Measurements from ENCODE around the gene KLLN.
A peak's percentile ranks its signal among the peaks of the same experiment; 100 is the strongest.
"Not testable (repeated sequence)": the region's sequence is repeated elsewhere in the genome, so short reads cannot be mapped to it uniquely, and the experiment has no call there.

The KLLN gene

DNA sequence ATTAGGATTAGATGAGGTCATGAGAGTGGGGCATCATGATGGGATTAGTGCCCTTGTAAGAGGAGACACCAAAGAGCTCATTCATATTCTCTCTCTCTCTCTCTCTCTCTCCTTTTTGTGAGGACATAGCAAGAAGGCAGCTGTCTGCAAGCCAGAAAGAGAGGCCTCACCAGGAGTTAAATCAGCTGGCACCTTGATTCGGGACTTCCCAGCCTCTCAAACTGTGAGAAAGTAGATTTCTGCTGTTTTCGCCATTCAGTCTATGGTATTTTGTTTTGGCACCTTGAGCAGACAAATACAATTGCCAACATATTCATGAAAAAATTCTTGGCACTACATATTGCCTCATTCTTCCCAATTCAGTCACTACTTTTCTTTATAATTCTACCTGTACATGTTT is 24.7 kb downstream of the KLLN start:
- DNase-seq, result no peak
- Mint-ChIP-seq H3K4me1 (no peaks in the 10 kb centered on the region), H3K27ac (no peak overlapping the region), H3K36me3 (ENCODE audit: low read depth) (peaks cover 1% of the 10 kb centered on the region), H3K9me3 (peaks cover 6% of the 10 kb centered on the region), H3K4me3 (no peak overlapping the region), H3K27me3 (no peaks in the 10 kb centered on the region)
- ATAC-seq, result no peak

DNA sequence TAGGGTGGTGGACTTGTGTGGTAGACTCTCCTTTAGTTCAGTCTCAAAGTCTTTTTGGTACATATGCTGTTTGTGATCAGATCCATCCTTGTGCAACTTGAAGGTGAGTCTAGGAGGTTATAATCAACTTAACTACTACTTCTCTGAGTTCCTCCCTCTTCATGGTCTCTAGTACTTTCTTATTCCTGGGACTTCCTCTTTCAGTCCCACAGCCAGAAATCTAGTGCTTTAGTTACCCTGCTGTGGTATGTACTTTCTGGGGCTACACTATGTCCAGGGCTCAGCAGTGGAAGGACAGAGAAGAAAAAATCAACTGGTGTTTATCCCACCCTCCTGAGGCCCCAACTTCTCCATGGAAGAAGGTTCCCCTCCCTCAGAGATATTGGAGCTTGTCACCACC is 25.9 kb downstream of the KLLN start:
- no peak for DNase-seq
- Mint-ChIP-seq H3K27ac (no peak overlapping the region), H3K27me3 (no peaks in the 10 kb centered on the region), H3K36me3 (ENCODE audit: low read depth) (peaks cover 1% of the 10 kb centered on the region), H3K4me1 (peaks cover 4% of the 10 kb centered on the region), H3K9me3 (peaks cover 6% of the 10 kb centered on the region), H3K4me3 (no peak overlapping the region)
- no peak for ATAC-seq

DNA sequence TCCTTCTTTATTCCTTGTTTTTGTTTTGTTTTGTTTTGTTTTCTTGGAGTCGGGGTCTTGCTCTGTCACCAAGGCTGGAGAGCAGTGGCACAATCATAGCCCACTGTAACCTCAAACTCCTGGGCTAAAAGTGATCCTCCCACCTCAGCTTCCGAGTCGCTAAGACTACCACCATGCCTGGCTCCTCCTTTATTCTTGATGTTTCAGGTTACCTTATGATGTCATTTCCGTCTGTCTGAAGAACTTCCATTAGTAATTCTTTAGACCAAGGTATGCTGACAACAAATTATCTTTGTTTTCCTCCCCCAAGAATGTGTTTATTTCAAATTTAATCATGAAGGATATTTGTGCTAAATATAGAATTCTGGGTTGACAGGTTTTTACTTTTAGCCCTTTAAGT is 27.2 kb downstream of the KLLN start:
- Mint-ChIP-seq H3K27ac (no peak overlapping the region), H3K9me3 (peaks cover 6% of the 10 kb centered on the region), H3K4me1 (peaks cover 6% of the 10 kb centered on the region), H3K27me3 (no peaks in the 10 kb centered on the region), H3K4me3 (no peak overlapping the region), H3K36me3 (ENCODE audit: low read depth) (peaks cover 1% of the 10 kb centered on the region)
- ATAC-seq, result no peak
- no peak for DNase-seq

DNA sequence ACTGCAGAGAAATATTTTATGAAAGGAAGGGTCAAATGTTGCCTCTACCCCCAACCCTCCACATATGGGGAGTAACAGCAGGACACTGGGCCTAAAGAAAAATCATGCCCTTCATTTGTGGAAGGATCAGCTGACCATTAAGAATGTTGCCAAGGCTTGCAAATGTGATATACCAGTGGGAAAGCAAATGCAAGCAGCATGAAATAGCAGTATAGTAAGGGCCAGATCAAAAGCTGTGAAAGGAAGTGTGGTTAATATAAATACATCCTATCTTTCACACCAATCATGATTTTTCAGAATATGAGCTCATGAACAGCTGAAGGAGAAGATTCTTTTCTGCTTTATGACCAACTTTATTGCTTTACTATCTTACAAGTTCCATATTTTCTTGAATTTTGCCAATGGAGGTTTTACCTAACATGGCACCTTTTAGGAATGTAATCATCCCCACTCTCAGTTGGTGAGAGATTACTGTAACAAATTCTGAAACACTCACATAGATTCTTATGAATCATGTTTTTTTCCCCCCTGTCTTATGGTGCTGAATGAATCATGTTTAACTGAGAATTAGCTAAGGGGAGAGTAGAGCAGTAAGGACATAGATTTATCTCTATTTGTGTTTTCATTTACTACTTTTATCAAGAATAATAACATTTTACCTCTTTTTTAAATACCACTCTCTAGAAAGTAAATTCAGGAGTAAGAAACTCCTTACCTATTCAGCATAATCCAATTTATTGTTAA is 33.2 kb downstream of the KLLN start:
- Mint-ChIP-seq H3K9me3 (no peaks in the 10 kb centered on the region), H3K36me3 (ENCODE audit: low read depth) (no peaks in the 10 kb centered on the region), H3K27me3 (no peaks in the 10 kb centered on the region), H3K4me3 (no peak overlapping the region), H3K4me1 (peaks cover 36% of the 10 kb centered on the region), H3K27ac (no peak overlapping the region)
- DNase-seq, result no peak
- peak; percentile 92 for ATAC-seq

GRCh38 chr10:87829051-87829450 is 34.3 kb downstream of the KLLN start:
- H3K9me3 Mint-ChIP-seq, result not testable (repeated sequence)
- peaks cover 36% of the 10 kb centered on the region for H3K4me1 Mint-ChIP-seq

GRCh38 chr10:87827681-87828080 is 35.7 kb downstream of the KLLN start:
- H3K27me3 Mint-ChIP-seq, result no peaks in the 10 kb centered on the region
- H3K27ac Mint-ChIP-seq, result no peak overlapping the region
- no peak for DNase-seq
- H3K4me1 Mint-ChIP-seq, result peaks cover 32% of the 10 kb centered on the region
- no peak for ATAC-seq
- no peak overlapping the region for H3K4me3 Mint-ChIP-seq
- H3K36me3 Mint-ChIP-seq (ENCODE audit: low read depth), result no peaks in the 10 kb centered on the region
- H3K9me3 Mint-ChIP-seq, result no peaks in the 10 kb centered on the region

More at GRCh38 chr10:87829051-87829450, 34.3 kb downstream of the KLLN start:
- not testable (repeated sequence) for H3K27me3 Mint-ChIP-seq; H3K36me3 Mint-ChIP-seq (ENCODE audit: low read depth); H3K4me3 Mint-ChIP-seq; DNase-seq; ATAC-seq; H3K27ac Mint-ChIP-seq

DNA sequence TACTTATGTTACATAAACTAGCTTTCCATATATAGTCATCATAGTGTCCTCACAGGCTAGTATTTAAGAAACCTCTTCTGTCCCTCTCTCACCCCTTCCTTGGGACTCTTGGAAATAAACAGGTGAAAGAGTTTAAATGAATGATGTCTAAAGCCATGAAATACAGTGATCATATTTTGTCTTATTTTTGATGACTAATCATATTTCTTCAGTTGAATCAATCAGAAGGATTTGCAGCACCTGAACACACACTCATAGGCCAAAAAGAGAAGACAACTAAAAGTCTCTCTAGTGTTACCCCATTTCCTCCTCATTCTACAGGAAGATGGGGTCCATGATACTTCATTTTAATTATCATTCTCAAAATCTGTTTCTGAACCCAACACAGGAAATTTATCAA is 36.7 kb downstream of the KLLN start:
- Mint-ChIP-seq H3K27me3 (no peaks in the 10 kb centered on the region), H3K36me3 (ENCODE audit: low read depth) (no peaks in the 10 kb centered on the region), H3K4me1 (peaks cover 32% of the 10 kb centered on the region), H3K9me3 (no peaks in the 10 kb centered on the region), H3K4me3 (no peak overlapping the region), H3K27ac (no peak overlapping the region)
- ATAC-seq (no peak), DNase-seq (no peak)

DNA sequence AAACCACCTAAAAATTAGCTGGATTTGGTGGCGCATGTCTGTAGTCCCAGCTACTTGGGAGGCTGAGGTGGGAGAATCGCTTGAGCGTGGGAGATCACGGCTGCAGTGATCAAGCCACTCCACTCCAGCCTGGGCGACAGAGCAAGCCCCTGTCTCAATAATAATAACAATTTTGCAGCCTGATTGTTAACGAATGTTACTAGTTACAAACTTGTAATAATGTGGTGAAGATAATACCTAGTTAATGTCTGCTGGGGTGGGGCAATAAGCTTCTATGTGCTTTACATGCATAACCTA is 44.1 kb downstream of the KLLN start:
- peak overlapping the region; percentile 26 for H3K4me3 Mint-ChIP-seq
- ATAC-seq (no peak), DNase-seq (no peak)
- H3K9me3 Mint-ChIP-seq, result no peaks in the 10 kb centered on the region
- no peak overlapping the region for H3K27ac Mint-ChIP-seq
- no peaks in the 10 kb centered on the region for H3K27me3 Mint-ChIP-seq
- H3K4me1 Mint-ChIP-seq, result peaks cover 34% of the 10 kb centered on the region
- H3K36me3 Mint-ChIP-seq (ENCODE audit: low read depth), result peaks cover 13% of the 10 kb centered on the region

DNA sequence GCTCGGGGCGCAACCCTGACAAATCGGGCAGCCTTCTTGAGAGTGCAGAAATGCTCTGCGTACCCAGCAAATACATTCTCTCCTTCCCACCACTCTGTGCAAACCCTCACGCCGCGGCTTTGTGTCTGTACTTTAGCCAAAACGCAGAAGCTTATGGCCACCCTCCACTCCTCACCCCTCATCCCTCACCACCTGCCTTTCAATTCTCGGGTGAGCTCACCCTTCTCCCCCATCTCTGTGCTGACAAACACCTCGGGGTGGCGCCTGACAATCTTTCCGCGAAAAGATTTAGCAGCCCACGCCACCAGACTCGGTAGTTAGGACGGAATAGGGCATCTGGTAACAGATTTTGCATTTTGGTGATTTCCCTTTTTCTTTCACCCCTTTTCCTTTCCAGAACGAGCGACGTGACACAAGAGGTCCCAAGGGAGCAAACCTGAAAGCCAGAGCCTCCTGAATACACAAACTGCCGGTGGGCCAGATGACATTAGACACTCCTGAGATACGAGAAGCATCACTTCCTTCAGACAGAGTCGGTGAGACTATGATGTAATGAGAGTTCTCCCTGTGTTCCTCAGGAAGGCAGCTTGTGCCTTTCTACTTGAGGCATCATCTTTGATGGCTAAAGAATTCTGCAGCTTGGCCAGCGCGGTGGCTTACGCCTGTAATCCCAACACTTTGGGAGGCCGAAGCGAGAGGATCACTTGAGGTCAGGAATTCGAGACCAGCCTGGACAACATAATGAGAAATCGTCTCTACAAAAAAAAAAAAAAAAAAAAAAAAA is 44.6 kb downstream of the KLLN start:
- no peaks in the 10 kb centered on the region for H3K9me3 Mint-ChIP-seq
- DNase-seq (peak; percentile 69), ATAC-seq (peak; percentile 71)
- peak overlapping the region; percentile 97 for H3K27ac Mint-ChIP-seq
- no peaks in the 10 kb centered on the region for H3K27me3 Mint-ChIP-seq
- peaks cover 36% of the 10 kb centered on the region for H3K4me1 Mint-ChIP-seq
- peaks cover 16% of the 10 kb centered on the region for H3K36me3 Mint-ChIP-seq (ENCODE audit: low read depth)
- H3K4me3 Mint-ChIP-seq, result peak overlapping the region; percentile 96

DNA sequence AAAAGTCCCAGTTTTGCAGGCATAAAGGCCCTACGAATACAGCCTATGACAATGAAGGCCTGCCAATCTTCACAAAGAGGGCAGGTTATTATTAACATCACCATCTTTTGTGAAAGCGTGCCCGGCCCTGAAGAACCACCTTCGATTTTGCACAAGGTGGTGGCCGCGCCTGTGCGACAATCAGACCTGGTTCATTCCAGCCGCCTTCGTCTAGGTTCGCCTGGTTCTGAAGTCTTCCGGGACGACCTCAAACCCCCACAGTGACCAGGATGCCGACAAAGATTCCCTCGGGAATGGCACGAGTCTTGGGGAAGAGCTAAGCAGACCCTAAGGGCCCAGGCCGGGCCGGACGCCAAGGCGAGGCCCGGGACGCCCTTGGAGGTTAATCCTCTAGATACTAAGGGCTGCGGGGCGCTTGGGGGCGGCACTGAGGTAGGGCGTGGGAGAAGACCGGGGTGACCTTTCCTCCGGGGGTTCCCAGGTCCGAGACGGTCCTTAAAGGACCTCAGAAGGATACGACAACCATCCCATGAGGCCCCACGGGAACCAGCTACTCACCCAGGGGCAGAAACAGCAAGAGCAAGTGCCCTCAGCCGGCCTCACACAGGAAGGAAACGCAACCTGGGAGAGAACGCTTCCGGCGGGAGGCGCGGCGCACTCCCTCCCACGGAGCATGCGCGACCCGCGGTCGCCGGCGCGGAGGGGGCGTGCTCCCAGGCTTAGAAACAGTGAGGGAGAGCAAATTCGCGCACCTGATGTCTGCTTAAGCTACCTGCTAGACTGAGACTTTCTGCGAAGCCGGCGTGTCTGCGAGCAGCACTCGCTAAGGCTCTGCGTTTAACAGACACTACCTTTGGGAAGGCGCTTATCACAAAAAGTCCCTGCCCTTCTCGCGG is 45.5 kb downstream of the KLLN start, which contains the start of gene ATAD1:
ATAD1 (minus strand) TSS at position 618 of the 896 bp plus-strand sequence. CDS start 3,627 bp downstream, outside the sequence.
- H3K27me3 Mint-ChIP-seq, result no peaks in the 10 kb centered on the region
- DNase-seq (peak; percentile 86), ATAC-seq (peak; percentile 92)
- H3K36me3 Mint-ChIP-seq (ENCODE audit: low read depth), result peaks cover 16% of the 10 kb centered on the region
- peak within 1 kb of the TSS; percentile 96 for H3K4me3 Mint-ChIP-seq
- H3K9me3 Mint-ChIP-seq, result no peaks in the 10 kb centered on the region
- H3K27ac Mint-ChIP-seq, result peak within 1 kb of the TSS; percentile 97
- H3K4me1 Mint-ChIP-seq, result peaks cover 39% of the 10 kb centered on the region

- H3K27me3 Mint-ChIP-seq, result no peaks in the 10 kb centered on the region
- peaks cover 39% of the 10 kb centered on the region for H3K4me1 Mint-ChIP-seq
- H3K9me3 Mint-ChIP-seq, result no peaks in the 10 kb centered on the region
- DNase-seq (no peak), ATAC-seq (no peak)
- H3K36me3 Mint-ChIP-seq (ENCODE audit: low read depth), result peaks cover 21% of the 10 kb centered on the region
- peak overlapping the region; percentile 96 for H3K4me3 Mint-ChIP-seq
- peak overlapping the region; percentile 97 for H3K27ac Mint-ChIP-seq
Measured at GRCh38 chr10:87816898-87817608, 46.3 kb downstream of the KLLN start.

GRCh38 chr10:87816163-87816897 is 47.0 kb downstream of the KLLN start:
- ATAC-seq (no peak), DNase-seq (no peak)
- Mint-ChIP-seq H3K27ac (peak overlapping the region; percentile 97), H3K27me3 (no peaks in the 10 kb centered on the region), H3K4me1 (peaks cover 42% of the 10 kb centered on the region), H3K36me3 (ENCODE audit: low read depth) (peaks cover 28% of the 10 kb centered on the region), H3K4me3 (peak overlapping the region; percentile 96), H3K9me3 (no peaks in the 10 kb centered on the region)
